NOMO-1 (cell line): Measurements from ENCODE around the gene MINDY1.

Source experiments
- DNase-seq, 2 experiments: peaks; one replicate each; lab custom pipeline; 2025; ENCODE audit not compliant: unreplicated experiment in 2 of 2; lab: John Stamatoyannopoulos, UW

Gene MINDY1

GRCh38 chr1:150967936-150968335, 38.8 kb downstream of the MINDY1 start:
- DNase-seq, result no peak

- no peak for DNase-seq
Observed at GRCh38 chr1:150966011-150966410, 40.7 kb downstream of the MINDY1 start.

GRCh38 chr1:150965605-150966004, 41.1 kb downstream of the MINDY1 start:
- DNase-seq, result no peak

GRCh38 chr1:150964164-150964489, 42.6 kb downstream of the MINDY1 start:
- DNase-seq, result no peak

GRCh38 chr1:150963321-150964163, 43.2 kb downstream of the MINDY1 start:
- DNase-seq, result no peak

- no peak for DNase-seq
Observed at GRCh38 chr1:150961756-150962155, 44.9 kb downstream of the MINDY1 start.

GRCh38 chr1:150960646-150961045, 46.1 kb downstream of the MINDY1 start:
- DNase-seq, result no peak

- no peak for DNase-seq
Observed at GRCh38 chr1:150957666-150958065, 49.0 kb downstream of the MINDY1 start.

GRCh38 chr1:150955280-150955679, 51.4 kb downstream of the MINDY1 start:
- DNase-seq, result no peak

GRCh38 chr1:150954708-150955107, 52.0 kb downstream of the MINDY1 start:
- DNase-seq, result no peak
